Left ventricle myocardium inferior (tissue), 1 donor: ENCODE results near the gene GABARAPL1. TPM values are rescaled to one million over a fixed set of nuclear protein-coding genes. Genes with fewer than 3 reads are reported as not detected.
A peak's percentile ranks its signal among the peaks of the same experiment; 100 is the strongest.
"Not testable (repeated sequence)": the region's sequence is repeated elsewhere in the genome, so short reads cannot be mapped to it uniquely, and the experiment has no call there.

Experiments
- DNase-seq: peaks from one replicate; pipeline ENCODE4 v3.0.0-alpha.2; 2020
- H3K27ac ChIP-seq: fragments of 200-600 bp; replicated peaks from 2 replicates; pipeline ENCODE4 v1.8.0; 2021
- H3K27me3 ChIP-seq: fragments of 200-600 bp; 2 replicates; pipeline ENCODE4 v1.8.0; 2021; ENCODE audit warnings: low read depth
- H3K36me3 ChIP-seq: fragments of 200-600 bp; 2 replicates; pipeline ENCODE4 v1.8.0; 2021
- H3K4me1 ChIP-seq: fragments of 200-600 bp; 2 replicates; pipeline ENCODE4 v1.8.0; 2021
- H3K4me3 ChIP-seq: fragments of 200-600 bp; 2 replicates; pipeline ENCODE4 v1.8.0; 2021; ENCODE audit warnings: mild to moderate bottlenecking, moderate library complexity
- H3K9me3 ChIP-seq: fragments of 200-600 bp; replicated peaks from 2 replicates; pipeline ENCODE4 v1.8.0; 2021
- CTCF ChIP-seq: fragments of 200-600 bp; IDR thresholded peaks from 2 replicates; pipeline ENCODE4 v1.8.0; 2021; ENCODE audit warnings: antibody characterized with exemption, mild to moderate bottlenecking, borderline replicate concordance
- intact Hi-C: fragments of 100-400 bp; cut with micrococcal nuclease; formaldehyde crosslinking; loops from one replicate; pipeline ENCODE4 v1.11.0; 2022
- total RNA-seq: library from RNA; stranded (reverse); fragmentation: NEBNext Ultra II Directional; extraction: Animal tissue kit (Norgen Biotek cat#: 25700); gene quantifications from one replicate; pipeline ENCODE4 v1.2.1, GENCODE V29; 2021
- donor health status: DM: no; HTN: yes; CAD: no; lungs with severe emphysema.

GABARAPL1 gene
- total RNA-seq, 1 donor from 2014 or later: 360 TPM

- no peak for TF ChIP-seq CTCF
- Histone ChIP-seq H3K27me3 (no peaks in the 10 kb centered on the region), H3K4me3 (peak overlapping the region; percentile 84), H3K36me3 (peaks cover 18% of the 10 kb centered on the region), H3K27ac (peak overlapping the region; percentile 99), H3K4me1 (peaks cover 61% of the 10 kb centered on the region), H3K9me3 (no peaks in the 10 kb centered on the region)
- peak; percentile 74 for DNase-seq
- intact Hi-C loops: no loop called here
Measured at GRCh38 chr12:10213168-10214135, 775 bp downstream of the GABARAPL1 start.

- H3K36me3 ChIP-seq: peaks cover 26% of the 10 kb centered on the region
- H3K27me3 ChIP-seq: no peaks in the 10 kb centered on the region
- peak overlapping the region; percentile 99 for H3K27ac ChIP-seq
- H3K4me1 ChIP-seq: peaks cover 70% of the 10 kb centered on the region
- no peak for DNase-seq
- peak overlapping the region; percentile 84 for H3K4me3 ChIP-seq
- H3K9me3 ChIP-seq: no peaks in the 10 kb centered on the region
- no peak for TF ChIP-seq CTCF
- intact Hi-C loops: no loop called here
Measured at GRCh38 chr12:10214136-10214894, 1.6 kb downstream of the GABARAPL1 start.

GRCh38 chr12:10214895-10215267, 2.2 kb downstream of the GABARAPL1 start:
- DNase-seq: no peak
- intact Hi-C loops: no loop called here
- Histone ChIP-seq H3K36me3 (peaks cover 32% of the 10 kb centered on the region), H3K4me1 (peaks cover 76% of the 10 kb centered on the region), H3K27ac (peak overlapping the region; percentile 99), H3K9me3 (no peaks in the 10 kb centered on the region), H3K27me3 (no peaks in the 10 kb centered on the region), H3K4me3 (peak overlapping the region; percentile 84)
- no peak for TF ChIP-seq CTCF

- peaks cover 81% of the 10 kb centered on the region for H3K4me1 ChIP-seq
- H3K4me3 ChIP-seq: peak overlapping the region; percentile 84
- intact Hi-C loops: no loop called here
- TF ChIP-seq CTCF: no peak
- no peak for DNase-seq
- peak overlapping the region; percentile 99 for H3K27ac ChIP-seq
- no peaks in the 10 kb centered on the region for H3K9me3 ChIP-seq
- no peaks in the 10 kb centered on the region for H3K27me3 ChIP-seq
- H3K36me3 ChIP-seq: peaks cover 38% of the 10 kb centered on the region
Measured at GRCh38 chr12:10215436-10215835, 2.8 kb downstream of the GABARAPL1 start.

- intact Hi-C loops: not testable (repeated sequence)
- peaks cover 43% of the 10 kb centered on the region for H3K36me3 ChIP-seq
Measured at GRCh38 chr12:10215946-10216345, 3.3 kb downstream of the GABARAPL1 start.

More at GRCh38 chr12:10215946-10216345, 3.3 kb downstream of the GABARAPL1 start:
- Histone ChIP-seq H3K4me1 (peaks cover 86% of the 10 kb centered on the region), H3K4me3 (peak overlapping the region; percentile 84), H3K27ac (peak overlapping the region; percentile 99)
- DNase-seq, H3K9me3 ChIP-seq, H3K27me3 ChIP-seq: not testable (repeated sequence)
